ENCODE measurements around the gene KDELR1.

DNA sequence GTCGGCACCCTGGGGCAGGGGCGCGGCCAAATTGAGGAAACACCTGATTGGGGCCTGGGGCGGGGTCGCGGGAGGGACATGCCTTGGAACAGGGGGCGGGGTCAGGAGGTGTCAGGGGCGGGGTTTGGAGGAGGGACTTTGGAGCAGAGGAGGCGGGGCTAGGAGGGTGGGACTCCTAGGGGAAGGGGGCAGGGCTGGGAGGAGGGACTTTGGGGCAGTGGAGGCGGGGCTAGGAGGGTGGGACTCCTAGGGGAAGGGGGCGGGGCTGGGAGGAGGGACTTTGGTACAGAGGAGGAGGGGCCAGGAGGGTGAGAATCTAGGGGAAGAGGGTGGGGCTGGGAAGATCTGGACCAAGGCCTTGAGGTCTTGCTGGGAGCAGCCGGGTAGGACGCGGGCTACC is 24.0 kb upstream of the KDELR1 start:
- TF ChIP-seq POLR2A (IDR thresholded peaks at IDR 0.05), result no peak
- TF ChIP-seq, protein P1, sequence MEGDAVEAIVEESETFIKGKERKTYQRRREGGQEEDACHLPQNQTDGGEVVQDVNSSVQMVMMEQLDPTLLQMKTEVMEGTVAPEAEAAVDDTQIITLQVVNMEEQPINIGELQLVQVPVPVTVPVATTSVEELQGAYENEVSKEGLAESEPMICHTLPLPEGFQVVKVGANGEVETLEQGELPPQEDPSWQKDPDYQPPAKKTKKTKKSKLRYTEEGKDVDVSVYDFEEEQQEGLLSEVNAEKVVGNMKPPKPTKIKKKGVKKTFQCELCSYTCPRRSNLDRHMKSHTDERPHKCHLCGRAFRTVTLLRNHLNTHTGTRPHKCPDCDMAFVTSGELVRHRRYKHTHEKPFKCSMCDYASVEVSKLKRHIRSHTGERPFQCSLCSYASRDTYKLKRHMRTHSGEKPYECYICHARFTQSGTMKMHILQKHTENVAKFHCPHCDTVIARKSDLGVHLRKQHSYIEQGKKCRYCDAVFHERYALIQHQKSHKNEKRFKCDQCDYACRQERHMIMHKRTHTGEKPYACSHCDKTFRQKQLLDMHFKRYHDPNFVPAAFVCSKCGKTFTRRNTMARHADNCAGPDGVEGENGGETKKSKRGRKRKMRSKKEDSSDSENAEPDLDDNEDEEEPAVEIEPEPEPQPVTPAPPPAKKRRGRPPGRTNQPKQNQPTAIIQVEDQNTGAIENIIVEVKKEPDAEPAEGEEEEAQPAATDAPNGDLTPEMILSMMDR (IDR thresholded peaks at IDR 0.05), result no peak
